ENCODE data around the gene CAMK2A. TPM values are rescaled to one million over a fixed set of nuclear protein-coding genes. Genes with fewer than 3 reads are reported as not detected.

CAMK2A gene
- total RNA-seq, result not detected
- not detected for polyA plus RNA-seq
- 0 to 0.09 (median 0) reads per million in 6 experiments for total RNA-seq

DNA sequence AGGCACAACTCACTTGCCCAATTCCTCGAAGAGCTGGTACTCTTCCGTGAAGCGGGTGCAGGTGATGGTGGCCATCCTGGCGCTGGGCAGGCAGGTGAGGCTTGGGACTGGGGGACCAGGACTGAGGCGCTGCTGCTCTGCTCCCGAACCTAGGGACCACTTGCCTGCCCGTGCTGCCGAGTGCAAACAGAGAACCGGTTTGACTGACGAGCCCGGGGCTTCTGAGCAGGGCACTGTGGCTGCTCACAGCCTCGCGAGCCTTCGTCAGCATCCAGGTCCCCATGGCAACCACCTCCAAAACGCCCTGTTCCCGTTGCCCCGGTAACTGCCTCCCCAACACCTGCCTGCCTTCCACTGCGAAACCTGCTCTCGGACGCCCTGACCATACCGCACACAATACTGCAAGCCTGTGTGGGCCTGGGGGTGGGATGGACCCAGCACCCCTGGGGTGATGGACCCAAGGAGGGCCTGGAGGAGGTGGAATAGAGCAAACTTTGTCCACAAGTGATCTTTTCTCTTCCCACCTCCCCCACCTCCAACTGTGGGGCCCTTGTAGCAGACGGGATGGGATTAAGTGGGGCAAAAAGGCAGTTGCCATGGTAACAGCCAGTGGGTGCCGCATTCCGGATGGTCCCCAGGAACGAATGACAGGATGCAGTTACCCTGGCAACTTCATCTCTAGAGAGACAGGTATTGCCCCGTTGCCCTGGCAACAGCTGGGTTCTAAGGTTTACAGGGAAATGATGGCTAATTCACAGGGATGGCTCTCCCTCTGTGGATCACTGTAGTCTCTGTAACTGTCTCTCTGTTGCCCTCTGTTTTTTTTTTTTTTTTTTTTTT is at the start of gene CAMK2A:
Gene CAMK2A, minus strand, starts transcription at position 223 of the 840 bp plus-strand sequence. Its CDS starts 148 bp downstream, at position 75.
- POLR2A ChIA-PET, result no interaction called here

DNA sequence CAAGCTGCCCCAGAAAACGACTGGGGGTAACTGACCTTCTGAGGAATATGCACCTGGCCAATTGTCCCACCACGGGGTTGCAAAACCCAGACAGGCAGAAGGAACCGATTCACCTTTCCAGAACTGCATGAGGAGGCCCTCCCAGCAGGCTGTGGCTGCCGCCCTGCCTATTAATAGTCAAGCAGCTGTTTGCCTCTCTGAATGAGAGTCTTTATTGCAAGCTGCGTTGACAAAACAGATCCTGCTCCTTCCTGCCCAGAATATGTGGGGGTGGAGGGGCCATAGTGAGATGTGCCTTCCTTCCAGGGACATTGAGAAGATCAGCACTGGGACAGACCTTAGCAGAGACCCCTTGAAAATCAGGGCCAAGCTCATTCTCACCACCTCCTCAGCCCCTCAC is 49.6 kb upstream of the CAMK2A start:
- DNase-seq (no peak), ATAC-seq (no peak)
- POLR2A ChIA-PET, result no interaction called here
- Mint-ChIP-seq H3K27ac (no peak overlapping the region), H3K9me3 (no peaks in the 10 kb centered on the region), H3K27me3 (peaks cover 0 to 7% (median 3%) of the 10 kb centered on the region in 5 donors), H3K4me1 (peaks cover 0 to 5% (median 2%) of the 10 kb centered on the region in 4 donors), H3K4me3 (no peak overlapping the region), H3K36me3 (no peaks in the 10 kb centered on the region)

More for the DNA sequence above, at the start of gene CAMK2A:
- Mint-ChIP-seq H3K4me1 (peaks cover 0 to 5% (median 0%) of the 10 kb centered on the region in 4 donors), H3K4me3 (no peak within 1 kb of the TSS), H3K27me3 (peaks cover 0 to 8% (median 4%) of the 10 kb centered on the region in 5 donors), H3K36me3 (no peaks in the 10 kb centered on the region), H3K9me3 (no peaks in the 10 kb centered on the region), H3K27ac (no peak within 1 kb of the TSS)
- DNase-seq, result no peak
- no peak for ATAC-seq

DNA sequence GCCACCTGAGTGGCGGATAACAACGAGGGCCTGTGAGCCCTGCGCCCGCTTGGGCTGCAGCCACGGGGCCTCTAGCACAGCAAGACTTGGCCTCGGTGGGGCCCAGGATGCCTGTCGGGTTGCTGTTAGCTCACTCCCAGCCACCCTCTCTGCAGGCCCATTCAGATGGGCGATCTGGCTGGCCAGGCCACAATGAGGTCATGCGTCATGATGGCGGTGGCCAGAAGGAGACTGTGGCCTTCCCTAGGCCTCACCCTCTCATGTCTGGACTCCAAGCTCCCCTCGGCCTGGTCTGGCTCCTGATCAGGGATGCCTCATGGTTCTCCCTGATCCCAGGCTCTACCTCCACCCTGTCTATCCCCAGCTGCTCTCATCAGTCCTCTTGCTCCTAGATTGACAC is 49.0 kb upstream of the CAMK2A start:
- POLR2A ChIA-PET, result no interaction called here
- no peak for ATAC-seq
- Mint-ChIP-seq H3K36me3 (no peaks in the 10 kb centered on the region), H3K4me3 (no peak overlapping the region), H3K4me1 (peaks cover 0 to 5% (median 2%) of the 10 kb centered on the region in 4 donors), H3K27ac (no peak overlapping the region), H3K27me3 (peaks cover 0 to 7% (median 3%) of the 10 kb centered on the region in 5 donors), H3K9me3 (no peaks in the 10 kb centered on the region)
- no peak for DNase-seq

DNA sequence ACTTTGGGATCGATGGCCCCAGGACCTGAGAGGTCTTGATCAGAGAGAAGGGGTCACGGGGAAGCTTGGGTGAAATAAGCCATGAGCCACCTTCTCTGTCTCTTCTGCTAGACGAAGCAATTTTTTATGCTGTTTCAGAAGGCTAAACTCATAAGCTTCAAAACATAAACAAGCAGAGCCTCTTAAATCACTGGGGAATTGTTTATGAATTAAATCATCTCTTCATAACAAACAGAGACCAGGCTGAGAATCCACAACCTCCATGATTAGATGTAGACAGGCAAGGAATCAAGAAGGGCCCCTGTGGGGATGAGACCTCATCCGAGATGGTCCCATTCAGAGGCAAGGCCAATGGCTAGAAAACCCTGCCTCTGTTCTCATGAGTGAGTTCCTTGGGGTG is 46.2 kb upstream of the CAMK2A start:
- no peak for DNase-seq
- peaks cover 0 to 7% (median 3%) of the 10 kb centered on the region in 5 donors for H3K27me3 Mint-ChIP-seq
- H3K36me3 Mint-ChIP-seq, result no peaks in the 10 kb centered on the region
- no peaks in the 10 kb centered on the region for H3K9me3 Mint-ChIP-seq
- no peak for ATAC-seq
- peaks cover 0 to 3% (median 0%) of the 10 kb centered on the region in 4 donors for H3K4me1 Mint-ChIP-seq
- POLR2A ChIA-PET, result no interaction called here
- H3K4me3 Mint-ChIP-seq, result peak overlapping the region in 1 of 10 donors; percentile 51
- H3K27ac Mint-ChIP-seq, result no peak overlapping the region

DNA sequence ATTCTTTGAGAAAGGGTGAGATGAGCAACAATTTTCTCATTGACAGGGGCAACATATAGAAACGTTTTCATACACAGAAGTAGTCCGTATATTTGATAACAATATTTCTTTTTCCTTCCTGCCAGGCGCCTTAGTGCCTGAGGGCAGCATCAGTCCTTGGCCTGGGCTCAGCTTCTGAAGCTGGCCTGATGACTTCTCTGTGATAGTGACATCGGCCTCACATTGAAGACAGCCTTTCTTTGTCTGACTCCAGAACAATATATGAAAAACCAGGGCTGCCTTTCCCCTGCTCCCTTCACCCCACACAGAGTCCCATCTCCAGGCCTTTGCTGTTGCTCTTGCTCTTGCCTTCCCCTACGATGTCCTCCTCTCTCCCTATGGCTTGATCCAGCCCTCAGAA is 43.8 kb upstream of the CAMK2A start:
- H3K36me3 Mint-ChIP-seq, result no peaks in the 10 kb centered on the region

DNA sequence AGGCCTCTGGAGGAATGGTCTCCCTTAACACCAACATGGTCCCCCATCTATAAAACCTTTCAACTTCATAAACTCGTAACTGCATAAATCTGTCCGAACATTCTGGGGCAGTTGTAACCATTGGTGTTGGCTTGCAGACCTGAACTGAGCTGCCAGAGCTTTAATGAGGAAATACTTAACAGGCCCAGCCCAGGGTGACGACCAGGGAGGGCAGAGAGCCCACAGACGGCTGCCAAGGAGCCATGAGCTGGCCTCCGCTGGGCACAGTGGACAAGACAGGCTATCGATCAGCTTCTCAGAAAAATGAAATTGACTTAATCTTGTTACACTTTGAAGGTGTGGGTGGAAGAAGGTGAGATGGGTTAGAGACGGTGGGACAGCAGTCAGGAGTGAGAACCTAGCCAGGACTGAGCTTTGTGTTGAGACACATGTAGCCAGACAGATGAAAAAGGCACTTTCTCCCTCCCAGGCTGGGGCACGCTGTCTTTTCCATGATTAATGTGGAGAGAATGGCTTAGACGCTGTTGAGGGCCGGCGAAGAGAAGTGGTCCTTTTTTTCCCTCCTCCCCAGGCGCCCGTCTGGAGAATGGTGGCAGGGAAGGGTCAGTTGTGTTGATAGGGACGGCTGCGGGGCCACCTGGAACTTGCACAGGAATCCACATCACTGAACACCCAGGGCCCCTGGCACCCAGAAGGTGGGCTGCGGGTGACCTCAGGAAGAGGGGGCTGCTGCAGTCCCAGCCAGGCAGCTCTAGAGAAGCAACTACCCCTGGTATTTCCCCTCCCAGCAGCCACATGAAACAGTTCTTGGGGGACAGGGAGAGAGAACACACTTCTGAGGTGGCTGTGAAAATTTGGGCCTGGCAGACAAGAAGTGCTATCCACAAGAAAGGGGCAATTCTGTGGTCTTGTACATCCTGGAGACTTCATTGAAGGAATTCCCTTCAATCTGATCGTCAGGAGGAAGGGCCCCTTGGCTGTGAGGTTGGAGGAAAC is 40.6 kb upstream of the CAMK2A start:
- H3K36me3 Mint-ChIP-seq, result peaks cover 0 to 2% (median 0%) of the 10 kb centered on the region in 3 donors

More for the DNA sequence above, 43.8 kb upstream of the CAMK2A start:
- ATAC-seq (no peak), DNase-seq (no peak)
- Mint-ChIP-seq H3K27ac (no peak overlapping the region), H3K4me3 (peak overlapping the region in 1 of 10 donors; percentile 35), H3K9me3 (no peaks in the 10 kb centered on the region), H3K27me3 (peaks cover 0 to 7% (median 3%) of the 10 kb centered on the region in 5 donors), H3K4me1 (peaks cover 0 to 5% (median 0%) of the 10 kb centered on the region in 4 donors)
- POLR2A ChIA-PET, result no interaction called here

DNA sequence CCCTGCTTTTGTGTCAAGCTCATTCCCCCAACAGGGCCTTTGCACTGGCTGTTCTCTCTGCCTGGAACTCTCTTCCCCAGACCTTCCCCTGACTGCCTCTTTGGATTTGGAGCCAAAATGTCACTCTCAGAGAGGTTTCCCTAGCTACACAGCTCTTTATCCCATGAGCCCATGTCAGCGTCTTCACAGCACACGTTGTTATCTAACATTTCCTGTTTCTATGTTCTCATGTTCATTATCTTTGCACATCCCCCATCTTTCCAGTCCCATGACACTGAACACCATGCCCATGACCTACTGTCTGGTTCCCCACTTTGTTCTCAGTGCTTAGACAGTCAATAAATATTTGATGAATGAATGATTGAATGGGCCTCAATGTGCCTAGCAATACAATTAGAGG is 39.5 kb upstream of the CAMK2A start:
- Mint-ChIP-seq H3K27ac (peak overlapping the region in 2 of 10 donors; percentile 10 to 56), H3K4me1 (peaks cover 0 to 2% (median 0%) of the 10 kb centered on the region in 4 donors), H3K4me3 (no peak overlapping the region), H3K36me3 (peaks cover 0 to 2% (median 0%) of the 10 kb centered on the region in 3 donors), H3K27me3 (peaks cover 2 to 10% (median 5%) of the 10 kb centered on the region in 5 donors), H3K9me3 (no peaks in the 10 kb centered on the region)
- POLR2A ChIA-PET, result no interaction called here
- ATAC-seq, result no peak
- no peak for DNase-seq

More for the DNA sequence above, 40.6 kb upstream of the CAMK2A start:
- Mint-ChIP-seq H3K9me3 (no peaks in the 10 kb centered on the region), H3K27ac (peak overlapping the region in 1 of 10 donors; percentile 56), H3K4me3 (no peak overlapping the region), H3K4me1 (peaks cover 0 to 2% (median 0%) of the 10 kb centered on the region in 4 donors), H3K27me3 (peaks cover under 1 to 10% (median 5%) of the 10 kb centered on the region in 5 donors)
- DNase-seq, result no peak
- ATAC-seq, result no peak
- POLR2A ChIA-PET, result no interaction called here

DNA sequence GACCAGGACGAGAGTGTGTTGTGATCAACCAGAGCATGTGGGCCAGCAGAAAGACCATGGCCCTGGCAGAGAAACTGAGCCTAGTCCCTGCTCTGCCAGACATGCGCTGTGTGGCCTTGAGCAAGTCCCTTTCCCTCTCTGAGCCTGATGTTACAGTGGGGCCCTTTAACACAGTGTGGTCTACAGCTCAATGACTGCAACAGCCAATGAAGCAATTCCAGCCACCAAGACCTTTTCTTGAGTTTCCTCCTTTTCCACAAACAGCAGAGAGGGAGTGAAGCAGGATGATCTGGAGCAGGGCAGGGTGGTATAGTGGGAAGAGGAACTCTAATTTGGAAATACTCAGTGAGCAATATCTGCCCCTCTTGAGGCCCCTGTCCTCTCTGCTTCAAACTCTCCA is 38.9 kb upstream of the CAMK2A start:
- no peaks in the 10 kb centered on the region for H3K9me3 Mint-ChIP-seq
- peaks cover 0 to 2% (median 0%) of the 10 kb centered on the region in 4 donors for H3K4me1 Mint-ChIP-seq

DNA sequence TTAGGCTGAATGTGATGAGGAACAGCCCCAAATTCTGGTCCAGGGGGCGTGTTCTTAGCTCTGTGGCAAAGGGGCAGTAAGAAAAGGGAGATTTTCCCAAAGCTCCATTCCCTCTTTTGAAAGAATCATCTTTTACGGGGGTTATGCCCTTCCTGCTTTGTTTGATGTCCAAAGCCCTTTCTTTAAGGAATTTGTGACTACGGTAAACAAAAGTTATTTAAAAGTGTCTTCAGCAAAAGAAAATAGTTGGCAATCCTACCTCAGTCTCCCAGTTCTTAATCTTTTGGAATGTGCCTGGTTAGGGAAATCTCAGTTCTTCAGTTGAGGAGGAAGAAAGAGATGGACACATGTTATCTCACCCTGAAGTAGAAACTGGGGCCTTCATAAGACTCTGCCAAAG is 37.6 kb upstream of the CAMK2A start:
- Mint-ChIP-seq H3K9me3 (no peaks in the 10 kb centered on the region), H3K27ac (no peak overlapping the region), H3K27me3 (peaks cover 2 to 10% (median 5%) of the 10 kb centered on the region in 5 donors), H3K36me3 (peaks cover 0 to 2% (median 0%) of the 10 kb centered on the region in 3 donors), H3K4me3 (no peak overlapping the region), H3K4me1 (peaks cover 0 to 2% (median 0%) of the 10 kb centered on the region in 4 donors)
- DNase-seq (no peak), ATAC-seq (no peak)
- POLR2A ChIA-PET, result no interaction called here

More for the DNA sequence above, 38.9 kb upstream of the CAMK2A start:
- peaks cover 2 to 10% (median 5%) of the 10 kb centered on the region in 5 donors for H3K27me3 Mint-ChIP-seq
- peaks cover 0 to 2% (median 0%) of the 10 kb centered on the region in 3 donors for H3K36me3 Mint-ChIP-seq
- POLR2A ChIA-PET, result no interaction called here
- H3K27ac Mint-ChIP-seq, result peak overlapping the region in 2 of 10 donors; percentile 10 to 56
- H3K4me3 Mint-ChIP-seq, result no peak overlapping the region
- ATAC-seq, result no peak
- DNase-seq, result no peak

DNA sequence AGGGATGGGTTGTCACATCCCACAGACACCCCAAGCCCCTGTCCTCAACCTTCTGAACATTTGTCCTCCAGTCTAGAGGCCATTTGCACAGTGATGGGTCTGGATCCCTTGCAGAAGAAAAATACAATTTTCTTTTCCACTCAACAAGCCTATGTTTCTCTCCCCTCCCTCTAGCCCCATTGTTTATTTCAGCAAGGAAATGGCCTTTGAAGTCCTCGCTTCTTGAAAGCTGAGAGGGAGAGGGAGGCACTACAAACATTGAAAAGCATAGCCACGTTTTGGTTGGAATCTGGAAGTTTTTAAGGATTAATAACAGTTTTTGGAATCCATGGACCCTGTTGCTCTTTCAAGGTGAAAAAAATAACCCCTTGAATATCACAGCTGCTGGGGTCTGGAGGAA is 37.1 kb upstream of the CAMK2A start:
- ATAC-seq (no peak), DNase-seq (no peak)
- H3K27me3 Mint-ChIP-seq, result peaks cover 2 to 10% (median 5%) of the 10 kb centered on the region in 5 donors
- peaks cover 0 to 2% (median 0%) of the 10 kb centered on the region in 3 donors for H3K36me3 Mint-ChIP-seq
- H3K4me3 Mint-ChIP-seq, result no peak overlapping the region
- peaks cover 0 to 2% (median 0%) of the 10 kb centered on the region in 4 donors for H3K4me1 Mint-ChIP-seq
- no peak overlapping the region for H3K27ac Mint-ChIP-seq
- H3K9me3 Mint-ChIP-seq, result peaks cover 0 to under 1% (median 0%) of the 10 kb centered on the region in 9 donors
- POLR2A ChIA-PET, result no interaction called here

DNA sequence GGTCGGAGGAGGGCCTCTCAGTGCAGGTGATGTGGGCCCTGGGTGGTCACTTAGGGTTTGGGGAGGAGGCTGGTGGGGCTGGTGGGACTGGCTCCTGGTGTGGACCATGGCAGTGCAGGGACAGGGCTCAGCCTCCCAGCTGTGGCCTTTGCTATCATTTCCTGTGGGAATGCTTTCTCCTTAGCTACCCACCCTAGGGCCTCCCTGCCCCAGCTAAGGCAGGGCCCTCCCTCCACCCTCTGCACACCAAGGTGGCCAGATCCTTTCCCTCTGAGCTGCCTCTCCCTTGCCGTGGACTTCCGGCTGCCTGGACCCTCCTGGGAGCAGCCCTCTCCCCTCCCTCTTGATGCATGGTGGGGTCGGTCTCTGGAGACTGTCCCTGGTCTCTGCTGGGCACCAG is 35.9 kb upstream of the CAMK2A start:
- POLR2A ChIA-PET, result no interaction called here

DNA sequence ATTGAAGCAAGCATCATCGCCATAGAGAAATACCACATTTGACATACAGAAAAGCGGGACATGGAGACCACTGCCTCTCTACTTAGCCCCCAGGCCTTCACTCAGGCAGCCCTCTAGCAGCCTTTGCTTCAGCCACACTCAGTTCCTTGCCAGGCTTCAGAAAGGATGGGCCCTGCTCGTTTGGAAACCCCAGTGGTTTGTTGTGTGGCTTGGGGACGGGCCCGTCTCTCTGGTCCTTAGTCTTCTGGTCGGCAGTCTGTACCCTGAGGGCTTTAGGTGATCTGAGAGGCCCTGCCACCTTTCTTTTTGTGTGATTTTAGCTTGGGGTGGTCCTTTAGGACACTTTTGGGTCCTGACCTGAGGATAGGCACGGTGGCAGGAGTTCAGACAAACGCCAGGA is 34.2 kb upstream of the CAMK2A start:
- ATAC-seq, result no peak
- H3K27me3 Mint-ChIP-seq, result peaks cover 0 to 10% (median 4%) of the 10 kb centered on the region in 5 donors

More for the DNA sequence above, 35.9 kb upstream of the CAMK2A start:
- no peak overlapping the region for H3K27ac Mint-ChIP-seq
- peaks cover 0 to 2% (median 0%) of the 10 kb centered on the region in 3 donors for H3K36me3 Mint-ChIP-seq
- no peak overlapping the region for H3K4me3 Mint-ChIP-seq
- H3K4me1 Mint-ChIP-seq, result peaks cover 0 to 2% (median 0%) of the 10 kb centered on the region in 4 donors
- H3K27me3 Mint-ChIP-seq, result peaks cover 2 to 10% (median 5%) of the 10 kb centered on the region in 5 donors
- ATAC-seq, result no peak
- no peak for DNase-seq
- peaks cover 0 to 3% (median 0%) of the 10 kb centered on the region in 9 donors for H3K9me3 Mint-ChIP-seq

More for the DNA sequence above, 34.2 kb upstream of the CAMK2A start:
- POLR2A ChIA-PET, result no interaction called here
- Mint-ChIP-seq H3K4me1 (peaks cover 0 to under 1% (median 0%) of the 10 kb centered on the region in 4 donors), H3K4me3 (no peak overlapping the region), H3K27ac (no peak overlapping the region), H3K36me3 (peaks cover 0 to 2% (median 0%) of the 10 kb centered on the region in 3 donors), H3K9me3 (peaks cover 0 to 3% (median 0%) of the 10 kb centered on the region in 9 donors)
- DNase-seq, result no peak

Measured in naive thymus-derived CD8-positive, alpha-beta T cell (primary cell).